Activated CD8-positive, alpha-beta memory T cell treated with anti-CD3 and anti-CD28 coated beads for 36 hours (primary cell): ENCODE data around the gene ZNF138. TPM values are rescaled to one million over a fixed set of nuclear protein-coding genes. Genes with fewer than 3 reads are reported as not detected.

ENCODE experiments used
- total RNA-seq, 2 experiments: library from RNA; stranded (reverse); gene quantifications; one replicate each; pipeline ENCODE4 v1.2.3, GENCODE V29; 2021

The ZNF138 gene
- total RNA-seq, 2 experiments from 2014 or later: 9.1 to 9.4 TPM

Other genes starting within 250 kb of the ZNF138 start
- 10 to 100 TPM in 1 of 2 experiments, 1 to 10 TPM in 1; 8.2 to 10.3 TPM for gene ZNF680, start 231.4 kb upstream of the ZNF138 start, total RNA-seq
- gene ZNF107, start 128.3 kb upstream of the ZNF138 start, total RNA-seq: 10 to 100 TPM; 12.3 to 12.7 TPM
- gene ZNF273, start 108.8 kb downstream of the ZNF138 start, total RNA-seq: 1 to 10 TPM; 8.2 to 8.3 TPM
- 1 to 10 TPM; 4.0 to 4.1 TPM for gene ZNF117, start 196.6 kb downstream of the ZNF138 start, total RNA-seq
- 1 to 10 TPM; 5.3 to 7.7 TPM for gene ERV3-1, start 212.3 kb downstream of the ZNF138 start, total RNA-seq